Measurements from ENCODE around the gene GNLY.

The GNLY gene

DNA sequence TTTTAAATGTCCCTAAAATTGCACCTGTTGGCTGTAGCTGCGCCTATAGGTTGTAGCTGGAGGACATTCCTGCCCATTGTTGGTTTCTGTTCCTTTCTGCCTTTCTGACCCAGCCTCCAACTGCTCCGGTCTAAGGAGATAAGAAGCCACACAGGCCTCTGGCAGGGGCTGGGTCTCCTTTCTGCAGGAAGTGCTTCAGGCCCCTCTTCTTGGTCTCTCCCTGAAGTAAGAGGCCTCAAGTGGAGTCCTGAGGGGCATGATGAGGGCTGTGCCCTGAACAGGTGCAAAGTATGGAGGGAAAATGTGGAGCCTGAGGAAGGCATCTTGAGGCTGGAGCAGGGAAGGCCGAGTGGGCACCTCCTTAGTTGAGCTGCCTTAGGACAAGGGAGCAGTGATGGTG is 15.8 kb upstream of the GNLY start:
- no peak for FAIRE-seq
- TF ChIP-seq TAF1 (IDR thresholded peaks at IDR 0.05; ENCODE audit: borderline replicate concordance, low read depth, low read length) = no peak
- no peak for TF ChIP-seq POLR2AphosphoS5 (IDR thresholded peaks at IDR 0.05; ENCODE audit: low read depth, low read length)
- no peak for TF ChIP-seq POLR2A (IDR thresholded peaks at IDR 0.05; ENCODE audit: low read depth, low read length)
- DNase-seq (ENCODE audit: insufficient read length) = no peak

DNA sequence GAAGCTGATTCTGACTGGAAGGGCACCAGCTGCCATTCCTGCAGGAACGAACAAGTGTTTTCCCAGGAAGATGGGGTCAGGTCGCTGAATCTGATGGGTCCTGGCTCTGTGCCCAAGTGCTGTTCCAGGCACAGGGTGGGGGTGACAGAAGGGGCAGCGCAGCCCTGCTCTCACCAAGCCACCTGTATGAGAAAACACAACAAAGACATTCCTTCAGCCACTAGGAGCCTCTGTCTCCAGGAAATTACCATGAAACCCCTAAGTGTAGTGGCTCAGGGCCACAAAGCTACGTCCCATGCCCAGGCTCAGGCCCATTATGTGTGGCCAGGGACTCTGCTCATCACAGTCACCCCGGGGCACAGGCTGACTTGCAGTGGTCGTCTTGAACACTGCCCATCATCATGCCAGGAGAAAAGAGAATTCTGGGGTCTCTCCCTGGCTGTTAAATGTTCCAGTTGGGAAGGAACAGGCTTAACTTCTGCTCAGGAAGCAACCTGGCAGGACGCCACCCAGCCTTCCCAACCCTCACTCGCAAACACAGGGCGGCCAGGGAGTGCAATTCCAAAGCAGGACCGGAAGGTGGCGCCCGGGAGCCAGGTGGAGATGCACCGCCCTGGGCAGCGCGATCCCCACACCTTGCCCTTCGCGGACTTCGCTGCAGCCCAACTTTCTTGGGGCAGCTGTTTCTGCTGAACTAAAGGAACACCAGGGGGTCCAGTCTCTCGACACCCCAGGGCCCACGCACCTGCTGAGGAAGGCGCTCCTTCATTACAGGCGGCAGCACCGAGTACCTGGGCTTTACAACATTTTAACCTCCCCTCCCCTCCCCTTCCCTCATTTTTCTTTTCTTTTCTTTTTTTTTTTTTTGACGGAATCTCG is 15.1 kb upstream of the GNLY start:
- DNase-seq (ENCODE audit: insufficient read length) (peak; percentile 80), FAIRE-seq (peak; percentile 93)
- TF ChIP-seq TAF1 (IDR thresholded peaks at IDR 0.05; ENCODE audit: borderline replicate concordance, low read depth, low read length) (no peak), POLR2A (IDR thresholded peaks at IDR 0.05; ENCODE audit: low read depth, low read length) (no peak), POLR2AphosphoS5 (IDR thresholded peaks at IDR 0.05; ENCODE audit: low read depth, low read length) (no peak)

DNA sequence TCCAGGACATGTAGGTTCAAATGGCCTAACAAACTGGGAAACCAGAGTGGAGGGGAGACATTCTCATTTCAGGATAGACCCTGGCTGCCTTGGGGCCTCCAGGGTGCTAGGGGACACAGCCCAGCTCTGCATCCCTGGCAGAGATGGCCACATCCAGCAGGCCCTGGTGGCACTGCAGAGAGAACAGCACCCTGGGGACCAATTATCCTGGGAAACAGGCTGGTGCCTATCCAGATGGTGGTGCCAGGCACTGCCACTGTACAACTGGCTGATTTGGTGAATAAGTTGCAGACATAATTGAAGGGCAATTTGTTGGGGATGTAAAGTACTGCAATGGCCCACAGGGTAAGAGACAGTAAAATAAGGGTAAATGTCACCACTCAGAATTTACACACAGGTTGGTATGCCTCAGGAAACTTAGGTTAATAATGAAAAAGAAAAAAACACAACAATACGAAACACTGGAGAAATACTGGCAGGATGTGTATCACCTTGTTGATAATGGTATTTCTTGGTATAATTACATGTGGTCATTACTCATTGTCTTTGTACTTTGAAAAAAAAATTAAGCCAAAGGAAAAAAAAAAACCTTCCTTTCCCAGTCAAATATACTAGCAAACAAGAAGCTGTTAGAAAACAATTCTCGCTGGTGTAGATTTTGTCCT is 13.3 kb upstream of the GNLY start:
- FAIRE-seq = no peak
- no peak for DNase-seq (ENCODE audit: insufficient read length)
- TF ChIP-seq POLR2AphosphoS5 (IDR thresholded peaks at IDR 0.05; ENCODE audit: low read depth, low read length) = no peak
- TF ChIP-seq TAF1 (IDR thresholded peaks at IDR 0.05; ENCODE audit: borderline replicate concordance, low read depth, low read length) = no peak
- TF ChIP-seq POLR2A (IDR thresholded peaks at IDR 0.05; ENCODE audit: low read depth, low read length) = no peak

DNA sequence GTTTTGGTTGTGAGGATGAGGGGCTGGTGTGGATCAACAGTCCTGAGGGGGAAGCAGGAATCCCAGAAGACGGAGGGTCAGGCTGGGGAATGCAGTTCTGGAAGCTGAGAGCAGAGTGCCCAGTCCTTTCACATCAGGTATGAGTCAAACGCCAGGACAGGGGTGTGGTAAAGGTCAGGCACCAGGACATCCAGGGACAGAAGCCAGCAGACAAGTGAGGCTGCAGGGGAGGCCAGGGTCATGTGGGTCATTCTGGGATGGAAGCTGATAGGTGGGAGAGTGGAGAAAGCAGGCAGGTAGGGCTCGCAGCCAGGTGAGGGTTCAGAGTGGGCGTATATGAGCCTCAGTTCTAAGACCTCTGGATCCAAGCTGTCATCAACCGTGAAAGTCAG is 12.8 kb upstream of the GNLY start:
- FAIRE-seq (no peak), DNase-seq (ENCODE audit: insufficient read length) (no peak)
- no peak for TF ChIP-seq TAF1 (IDR thresholded peaks at IDR 0.05; ENCODE audit: borderline replicate concordance, low read depth, low read length)
- no peak for TF ChIP-seq POLR2A (IDR thresholded peaks at IDR 0.05; ENCODE audit: low read depth, low read length)
- no peak for TF ChIP-seq POLR2AphosphoS5 (IDR thresholded peaks at IDR 0.05; ENCODE audit: low read depth, low read length)

- FAIRE-seq (no peak), DNase-seq (ENCODE audit: insufficient read length) (no peak)
- TF ChIP-seq POLR2A (IDR thresholded peaks at IDR 0.05; ENCODE audit: low read depth, low read length) (no peak), POLR2AphosphoS5 (IDR thresholded peaks at IDR 0.05; ENCODE audit: low read depth, low read length) (no peak), TAF1 (IDR thresholded peaks at IDR 0.05; ENCODE audit: borderline replicate concordance, low read depth, low read length) (no peak)
Measured at GRCh38 chr2:85681776-85682175, 12.4 kb upstream of the GNLY start.

GRCh38 chr2:85682378-85682777 is 11.8 kb upstream of the GNLY start:
- DNase-seq (ENCODE audit: insufficient read length) (no peak), FAIRE-seq (no peak)
- TF ChIP-seq POLR2A (IDR thresholded peaks at IDR 0.05; ENCODE audit: low read depth, low read length) (no peak), POLR2AphosphoS5 (IDR thresholded peaks at IDR 0.05; ENCODE audit: low read depth, low read length) (no peak), TAF1 (IDR thresholded peaks at IDR 0.05; ENCODE audit: borderline replicate concordance, low read depth, low read length) (no peak)

- DNase-seq (ENCODE audit: insufficient read length) (no peak), FAIRE-seq (no peak)
- TF ChIP-seq POLR2A (IDR thresholded peaks at IDR 0.05; ENCODE audit: low read depth, low read length) (no peak), TAF1 (IDR thresholded peaks at IDR 0.05; ENCODE audit: borderline replicate concordance, low read depth, low read length) (no peak), POLR2AphosphoS5 (IDR thresholded peaks at IDR 0.05; ENCODE audit: low read depth, low read length) (no peak)
Measured at GRCh38 chr2:85684380-85684779, 9.8 kb upstream of the GNLY start.

DNA sequence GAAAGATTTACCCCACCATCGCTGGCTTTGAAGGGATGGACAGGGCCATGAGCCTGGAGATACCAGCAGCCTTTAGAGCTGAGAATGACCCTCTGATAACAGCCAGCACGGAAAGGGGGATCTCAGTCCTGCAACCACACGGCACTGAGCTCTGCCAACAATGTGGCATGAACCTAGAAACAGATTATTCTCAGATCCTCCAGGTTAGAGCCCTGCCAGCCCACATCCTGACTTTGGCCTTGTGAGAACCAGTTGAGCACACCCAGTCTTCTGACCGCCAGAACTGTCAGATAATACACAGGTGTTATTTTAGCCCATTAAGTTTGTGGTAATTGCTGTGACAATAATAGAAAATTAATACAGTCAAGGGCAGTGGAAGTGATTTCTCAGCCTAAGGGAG is 9.4 kb upstream of the GNLY start:
- no peak for TF ChIP-seq TAF1 (IDR thresholded peaks at IDR 0.05; ENCODE audit: borderline replicate concordance, low read depth, low read length)
- no peak for TF ChIP-seq POLR2AphosphoS5 (IDR thresholded peaks at IDR 0.05; ENCODE audit: low read depth, low read length)
- no peak for TF ChIP-seq POLR2A (IDR thresholded peaks at IDR 0.05; ENCODE audit: low read depth, low read length)
- DNase-seq (ENCODE audit: insufficient read length) = no peak
- FAIRE-seq = no peak

DNA sequence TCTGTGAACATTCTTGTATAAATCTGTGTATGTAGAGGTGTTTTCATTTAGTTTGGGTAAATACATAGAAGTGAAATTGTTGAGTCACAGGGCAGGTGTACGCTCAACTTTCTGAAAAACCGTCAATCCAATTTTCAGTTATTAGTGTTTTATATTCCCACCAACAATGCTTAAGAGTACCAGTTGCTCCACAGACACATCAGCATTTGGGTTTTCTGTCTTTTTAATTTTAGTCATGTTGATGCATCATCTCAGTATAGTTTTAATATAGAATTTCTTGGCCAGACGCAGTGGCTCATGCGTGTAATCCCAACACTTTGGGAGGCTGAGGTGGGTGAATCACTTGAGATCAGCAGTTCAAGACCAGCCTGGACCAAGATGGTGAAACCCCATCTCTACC is 3.2 kb upstream of the GNLY start:
- no peak for DNase-seq (ENCODE audit: insufficient read length)
- TF ChIP-seq POLR2AphosphoS5 (IDR thresholded peaks at IDR 0.05; ENCODE audit: low read depth, low read length) = no peak
- TF ChIP-seq TAF1 (IDR thresholded peaks at IDR 0.05; ENCODE audit: borderline replicate concordance, low read depth, low read length) = no peak
- TF ChIP-seq POLR2A (IDR thresholded peaks at IDR 0.05; ENCODE audit: low read depth, low read length) = no peak
- no peak for FAIRE-seq

- DNase-seq (ENCODE audit: insufficient read length) (no peak), FAIRE-seq (no peak)
- TF ChIP-seq TAF1 (IDR thresholded peaks at IDR 0.05; ENCODE audit: borderline replicate concordance, low read depth, low read length) (no peak), POLR2A (IDR thresholded peaks at IDR 0.05; ENCODE audit: low read depth, low read length) (no peak), POLR2AphosphoS5 (IDR thresholded peaks at IDR 0.05; ENCODE audit: low read depth, low read length) (no peak)
Measured at GRCh38 chr2:85692039-85692645, 2.0 kb upstream of the GNLY start.

DNA sequence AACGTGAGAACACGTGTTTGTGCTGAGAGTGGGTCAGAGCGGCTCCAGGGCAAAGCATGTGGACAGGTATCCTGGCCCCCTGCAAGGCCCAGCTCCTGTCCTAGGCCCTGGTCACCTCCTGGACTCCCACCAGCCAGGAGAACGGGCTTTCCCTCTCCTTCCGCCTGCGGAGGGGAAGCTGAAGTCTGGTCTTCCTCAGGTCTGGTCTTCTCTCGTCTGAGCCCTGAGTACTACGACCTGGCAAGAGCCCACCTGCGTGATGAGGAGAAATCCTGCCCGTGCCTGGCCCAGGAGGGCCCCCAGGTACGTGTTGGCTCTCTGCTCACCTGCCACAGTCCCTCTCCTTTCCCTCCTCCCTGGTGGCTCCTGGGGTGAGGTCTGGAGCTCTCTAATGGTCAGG is 963 bp downstream of the GNLY start:
- TF ChIP-seq TAF1 (IDR thresholded peaks at IDR 0.05; ENCODE audit: borderline replicate concordance, low read depth, low read length) (no peak), POLR2AphosphoS5 (IDR thresholded peaks at IDR 0.05; ENCODE audit: low read depth, low read length) (no peak), POLR2A (IDR thresholded peaks at IDR 0.05; ENCODE audit: low read depth, low read length) (no peak)
- DNase-seq (ENCODE audit: insufficient read length) (no peak), FAIRE-seq (no peak)
